Activated CD4-positive, alpha-beta T cell treated with anti-CD3 and anti-CD28 coated beads, Interleukin-2, amount 50 U/mL, for 24 hours (primary cell): ENCODE measurements around the gene BDH1.
"Not testable (repeated sequence)": the region's sequence is repeated elsewhere in the genome, so short reads cannot be mapped to it uniquely, and the experiment has no call there.

Experiments used
- DNase-seq, 2 donors: peaks; one replicate each; pipeline ENCODE4 v3.0.0-alpha.2; 2020; ENCODE audit warnings: low read depth in 1 of 2, low spot score in 1 of 2

BDH1 gene

GRCh38 chr3:197521277-197522182, 34.2 kb downstream of the BDH1 start:
- DNase-seq = no peak

GRCh38 chr3:197520311-197521276, 35.2 kb downstream of the BDH1 start:
- DNase-seq = no peak

GRCh38 chr3:197519801-197520211, 36.0 kb downstream of the BDH1 start:
- no peak for DNase-seq

GRCh38 chr3:197518881-197519421, 36.8 kb downstream of the BDH1 start:
- no peak for DNase-seq

- DNase-seq = not testable (repeated sequence)
Measured at GRCh38 chr3:197517922-197518683, 37.7 kb downstream of the BDH1 start.

- DNase-seq = not testable (repeated sequence)
Measured at GRCh38 chr3:197516890-197517606, 38.7 kb downstream of the BDH1 start.

GRCh38 chr3:197516517-197516889, 39.3 kb downstream of the BDH1 start:
- DNase-seq = peak in 1 of 2 donors; percentile 42

GRCh38 chr3:197514786-197515355, 40.9 kb downstream of the BDH1 start:
- DNase-seq = no peak

- no peak for DNase-seq
Measured at GRCh38 chr3:197513953-197514785, 41.6 kb downstream of the BDH1 start.

GRCh38 chr3:197512691-197513571, 42.8 kb downstream of the BDH1 start:
- no peak for DNase-seq

GRCh38 chr3:197511853-197512635, 43.7 kb downstream of the BDH1 start:
- no peak for DNase-seq

- no peak for DNase-seq
Measured at GRCh38 chr3:197511130-197511529, 44.6 kb downstream of the BDH1 start.

GRCh38 chr3:197510642-197511018, 45.1 kb downstream of the BDH1 start:
- DNase-seq = no peak

- no peak for DNase-seq
Measured at GRCh38 chr3:197508924-197509775, 46.6 kb downstream of the BDH1 start.

GRCh38 chr3:197508461-197508860, 47.3 kb downstream of the BDH1 start:
- no peak for DNase-seq

- DNase-seq = no peak
Measured at GRCh38 chr3:197508051-197508451, 47.7 kb downstream of the BDH1 start.
